Neural crest cell (in vitro differentiated cells): Measurements from ENCODE around the gene TPBG. TPM values are rescaled to one million over a fixed set of nuclear protein-coding genes. Genes with fewer than 3 reads are reported as not detected.

Experiments used
- DNase-seq: peaks from one replicate; pipeline ENCODE4 v3.0.0; 2021; ENCODE audit warnings: low read depth, mixed read lengths, low spot score
- H3K27ac Mint-ChIP-seq: one replicate; pipeline ENCODE4 v1.8.0; 2021; ENCODE audit warnings: mild to moderate bottlenecking, mixed read lengths; ENCODE audit not compliant: unreplicated experiment
- H3K27me3 Mint-ChIP-seq: 2 replicates; pipeline ENCODE4 v1.8.0; 2021; ENCODE audit warnings: low read depth, mild to moderate bottlenecking, mixed read lengths
- H3K36me3 Mint-ChIP-seq: 2 replicates; pipeline ENCODE4 v1.8.0; 2021; ENCODE audit warnings: low read depth, mild to moderate bottlenecking, mixed read lengths
- H3K4me1 Mint-ChIP-seq: 2 replicates; pipeline ENCODE4 v1.8.0; 2021; ENCODE audit warnings: mixed read lengths
- H3K4me3 Mint-ChIP-seq: one replicate; pipeline ENCODE4 v1.8.0; 2021; ENCODE audit warnings: mild to moderate bottlenecking, mixed read lengths
- H3K9me3 Mint-ChIP-seq: 2 replicates; pipeline ENCODE4 v1.8.0; 2021; ENCODE audit warnings: mixed read lengths
- CTCF ChIP-seq: fragments of 200-600 bp; sonication (generic); conservative IDR thresholded peaks from 2 replicates; pipeline ENCODE4 v1.5.0; 2021; ENCODE audit warnings: antibody characterized with exemption, mild to moderate bottlenecking
- total RNA-seq: library from RNA; stranded (reverse); gene quantifications from 2 replicates; pipeline ENCODE4 v1.2.1, GENCODE V29; 2021

TPBG gene
- total RNA-seq, 1 donor from 2014 or later: 22.5 TPM

GRCh38 chr6:82361631-82362030, 2.0 kb upstream of the TPBG start:
- Mint-ChIP-seq H3K4me1 (peaks cover 29% of the 10 kb centered on the region), H3K4me3 (peak overlapping the region; percentile 95), H3K36me3 (no peaks in the 10 kb centered on the region), H3K9me3 (no peaks in the 10 kb centered on the region), H3K27me3 (peaks cover 57% of the 10 kb centered on the region), H3K27ac (no peak overlapping the region)
- no peak for TF ChIP-seq CTCF
- DNase-seq: no peak

DNA sequence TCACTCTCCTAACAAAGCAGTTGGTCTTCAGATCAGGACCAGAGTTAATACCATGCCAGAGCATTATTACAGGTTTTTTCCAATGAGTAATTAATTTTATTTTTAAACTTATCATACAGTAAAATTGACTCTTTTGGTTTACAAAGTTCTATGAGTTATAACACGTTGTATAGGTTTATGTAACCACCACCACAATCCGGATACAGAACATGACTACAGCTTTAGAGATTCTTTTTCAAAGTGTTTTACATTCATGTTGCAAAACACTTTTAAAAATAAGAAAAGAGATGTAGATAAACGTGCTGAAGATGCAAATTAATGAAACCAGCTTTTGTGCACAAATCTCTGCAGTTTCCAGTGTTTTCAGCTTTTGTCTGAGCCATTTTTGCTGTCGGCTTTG, 1.5 kb upstream of the TPBG start:
- H3K4me1 Mint-ChIP-seq: peaks cover 29% of the 10 kb centered on the region
- H3K27me3 Mint-ChIP-seq: peaks cover 57% of the 10 kb centered on the region
- H3K27ac Mint-ChIP-seq: no peak overlapping the region
- no peak for TF ChIP-seq CTCF
- no peaks in the 10 kb centered on the region for H3K9me3 Mint-ChIP-seq
- no peak for DNase-seq
- peak overlapping the region; percentile 95 for H3K4me3 Mint-ChIP-seq
- H3K36me3 Mint-ChIP-seq: no peaks in the 10 kb centered on the region

DNA sequence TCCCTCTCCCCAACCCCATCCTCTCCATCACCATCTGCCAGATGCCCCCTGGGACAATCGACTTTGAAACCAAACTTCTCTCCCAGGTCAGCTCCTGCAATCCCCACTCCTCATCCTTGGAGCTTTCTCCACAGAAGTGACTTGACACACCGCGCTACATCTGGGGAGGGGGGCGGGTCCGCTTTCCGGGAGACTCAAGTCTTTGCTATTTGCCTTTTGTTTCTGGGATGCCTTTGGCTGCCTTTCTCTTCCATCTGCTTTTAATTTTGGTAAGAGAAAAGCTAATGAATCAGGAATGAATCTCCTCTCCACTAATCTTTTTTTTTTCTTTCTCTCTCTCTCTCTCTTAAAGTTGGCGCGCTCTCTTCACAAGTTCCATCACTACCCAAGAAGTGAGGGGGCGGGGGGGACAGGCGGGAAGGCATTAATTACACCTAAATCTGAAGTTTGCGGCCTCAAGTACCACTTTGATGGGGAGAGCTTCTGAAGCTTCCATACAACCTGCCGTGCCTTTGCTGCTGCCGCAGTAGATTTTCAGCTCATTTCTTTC, 664 bp upstream of the TPBG start:
- TF ChIP-seq CTCF: no peak
- Mint-ChIP-seq H3K4me1 (peaks cover 29% of the 10 kb centered on the region), H3K27ac (no peak overlapping the region), H3K9me3 (no peaks in the 10 kb centered on the region), H3K36me3 (no peaks in the 10 kb centered on the region), H3K4me3 (peak overlapping the region; percentile 95), H3K27me3 (peaks cover 57% of the 10 kb centered on the region)
- DNase-seq: no peak

DNA sequence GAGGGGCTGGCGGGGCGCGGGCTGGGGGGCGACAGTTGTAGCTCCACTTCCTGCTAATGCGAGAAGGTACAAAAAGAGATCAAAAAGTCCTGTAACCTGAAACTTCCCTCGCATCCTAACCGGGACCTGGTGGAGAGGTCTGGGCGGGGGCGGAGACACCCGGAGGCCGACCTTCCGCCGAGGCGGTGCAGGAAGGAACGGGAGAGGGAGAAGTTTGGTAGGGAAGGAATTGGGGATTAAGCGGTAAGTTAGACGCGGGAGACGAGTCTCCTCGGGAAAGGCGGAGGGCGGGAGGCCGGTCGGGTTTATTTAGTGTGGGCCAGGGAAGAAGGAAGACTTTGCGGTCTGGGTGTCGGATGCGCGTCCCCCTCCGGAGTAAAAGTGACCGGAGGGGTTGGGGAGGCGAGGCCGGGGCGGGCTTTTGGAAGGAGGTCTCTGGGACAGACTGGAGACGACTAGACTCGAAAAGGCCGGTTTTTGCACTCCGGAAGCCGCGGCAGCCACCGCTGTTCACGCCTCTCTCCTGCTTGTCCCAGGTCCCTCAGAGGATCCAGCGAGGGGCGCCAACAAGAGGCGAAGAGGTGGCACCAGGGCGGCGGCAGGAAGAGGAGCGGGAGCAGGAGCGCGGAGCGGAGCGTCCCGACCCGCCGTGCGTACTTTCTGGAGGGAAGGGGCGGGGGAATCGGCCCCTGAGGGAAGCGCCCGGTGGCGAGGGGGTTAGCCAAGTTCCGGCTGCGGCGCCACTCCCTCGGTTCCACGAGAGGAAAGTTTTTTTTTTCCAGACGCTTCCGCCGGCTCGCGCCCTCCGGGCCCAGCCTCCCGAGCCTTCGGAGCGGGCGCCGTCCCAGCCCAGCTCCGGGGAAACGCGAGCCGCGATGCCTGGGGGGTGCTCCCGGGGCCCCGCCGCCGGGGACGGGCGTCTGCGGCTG, 734 bp downstream of the TPBG start:
- Mint-ChIP-seq H3K27me3 (peaks cover 57% of the 10 kb centered on the region), H3K27ac (peak overlapping the region; percentile 78), H3K4me3 (peak overlapping the region; percentile 95), H3K4me1 (peaks cover 29% of the 10 kb centered on the region), H3K9me3 (no peaks in the 10 kb centered on the region), H3K36me3 (no peaks in the 10 kb centered on the region)
- DNase-seq: peak; percentile 40
- TF ChIP-seq CTCF: no peak

- DNase-seq: peak; percentile 44
- H3K4me1 Mint-ChIP-seq: peaks cover 29% of the 10 kb centered on the region
- no peak overlapping the region for H3K27ac Mint-ChIP-seq
Observed at GRCh38 chr6:82365016-82365795, 1.6 kb downstream of the TPBG start.

More at GRCh38 chr6:82365016-82365795, 1.6 kb downstream of the TPBG start:
- Mint-ChIP-seq H3K9me3 (no peaks in the 10 kb centered on the region), H3K36me3 (no peaks in the 10 kb centered on the region), H3K4me3 (peak overlapping the region; percentile 90), H3K27me3 (peaks cover 52% of the 10 kb centered on the region)
- TF ChIP-seq CTCF: peak; percentile 57
